Loucy (cell line): ENCODE data around the gene RAD51B.

Source experiments
- EZH2phosphoT487 ChIP-seq: fragments of 200-600 bp; IDR thresholded peaks from 2 replicates; pipeline ENCODE4 v1.6.1; 2018; ENCODE audit warnings: antibody characterized with exemption, mild to moderate bottlenecking, moderate library complexity, borderline replicate concordance
- TF ChIP-seq, protein P1 (sequence below): fragments of 200-600 bp; sonication (generic); conservative IDR thresholded peaks from 2 replicates; pipeline ENCODE4 v1.5.1; 2014; ENCODE audit warnings: mild to moderate bottlenecking, antibody characterized with exemption, low read length

DNA sequence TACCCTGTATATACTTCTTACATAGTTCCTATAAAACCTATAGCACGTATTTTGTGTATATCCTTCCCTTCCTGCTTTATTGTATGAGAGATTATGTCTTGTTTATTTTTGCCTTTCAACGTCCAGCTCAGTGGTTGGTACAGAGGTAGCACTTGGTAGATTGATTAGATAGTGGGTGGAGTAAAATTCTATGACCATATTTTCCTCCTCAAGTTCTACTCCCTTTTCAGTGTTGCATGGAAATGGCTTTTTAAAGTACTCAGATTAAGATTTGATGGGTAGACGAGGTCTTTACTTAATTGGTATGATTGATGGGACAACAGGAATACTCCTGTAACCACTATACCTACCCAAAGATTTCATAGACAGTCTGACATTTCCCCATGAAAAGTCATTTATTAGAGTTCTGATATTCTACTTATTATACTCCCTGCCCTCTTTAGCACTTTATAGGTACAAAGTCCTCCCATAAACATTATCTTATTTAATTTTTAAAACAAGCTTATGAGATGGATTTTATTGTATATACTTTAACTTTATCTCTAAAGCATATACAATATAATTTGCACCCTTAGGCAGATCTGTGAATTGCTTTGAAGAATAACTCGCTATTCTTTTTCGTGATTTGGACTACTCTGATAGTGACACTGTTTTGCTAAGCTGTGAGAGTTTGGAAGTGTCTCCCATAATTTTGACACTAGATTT, 348.0 kb downstream of the RAD51B start:
- TF ChIP-seq, protein P1, sequence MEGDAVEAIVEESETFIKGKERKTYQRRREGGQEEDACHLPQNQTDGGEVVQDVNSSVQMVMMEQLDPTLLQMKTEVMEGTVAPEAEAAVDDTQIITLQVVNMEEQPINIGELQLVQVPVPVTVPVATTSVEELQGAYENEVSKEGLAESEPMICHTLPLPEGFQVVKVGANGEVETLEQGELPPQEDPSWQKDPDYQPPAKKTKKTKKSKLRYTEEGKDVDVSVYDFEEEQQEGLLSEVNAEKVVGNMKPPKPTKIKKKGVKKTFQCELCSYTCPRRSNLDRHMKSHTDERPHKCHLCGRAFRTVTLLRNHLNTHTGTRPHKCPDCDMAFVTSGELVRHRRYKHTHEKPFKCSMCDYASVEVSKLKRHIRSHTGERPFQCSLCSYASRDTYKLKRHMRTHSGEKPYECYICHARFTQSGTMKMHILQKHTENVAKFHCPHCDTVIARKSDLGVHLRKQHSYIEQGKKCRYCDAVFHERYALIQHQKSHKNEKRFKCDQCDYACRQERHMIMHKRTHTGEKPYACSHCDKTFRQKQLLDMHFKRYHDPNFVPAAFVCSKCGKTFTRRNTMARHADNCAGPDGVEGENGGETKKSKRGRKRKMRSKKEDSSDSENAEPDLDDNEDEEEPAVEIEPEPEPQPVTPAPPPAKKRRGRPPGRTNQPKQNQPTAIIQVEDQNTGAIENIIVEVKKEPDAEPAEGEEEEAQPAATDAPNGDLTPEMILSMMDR, result no peak
- TF ChIP-seq EZH2phosphoT487, result no peak
